ENCODE data around the gene DMBT1. TPM values are rescaled to one million over a fixed set of nuclear protein-coding genes. Genes with fewer than 3 reads are reported as not detected.

Gene DMBT1
- total RNA-seq, 6 experiments from 2014 or later: 0.06 to 0.20 TPM; not detected in 4

DNA sequence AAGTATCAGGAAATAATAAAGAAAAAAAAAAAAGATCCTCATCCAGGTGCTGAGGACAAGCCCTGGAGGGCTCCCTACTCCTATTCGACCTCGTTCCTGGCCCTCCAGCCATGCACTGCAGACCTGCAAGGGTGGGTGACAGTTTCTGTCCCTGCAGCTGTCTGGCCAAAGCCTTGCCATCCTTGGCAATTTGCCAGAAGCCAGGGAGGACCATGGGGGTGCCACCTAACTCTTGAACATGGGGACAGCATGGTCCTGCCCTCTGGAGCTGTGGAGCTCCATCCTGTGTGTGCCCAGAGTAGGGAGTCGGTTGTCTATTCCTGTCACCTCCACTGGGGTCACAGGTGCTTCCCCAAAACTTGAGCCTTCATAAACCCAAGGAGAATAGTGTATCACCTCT lies 27.8 kb downstream of the DMBT1 start:
- Histone ChIP-seq H3K27ac (no peak overlapping the region), H3K36me3 (no peaks in the 10 kb centered on the region), H3K27me3 (no peaks in the 10 kb centered on the region), H3K9me3 (no peaks in the 10 kb centered on the region), H3K4me3 (no peak overlapping the region), H3K4me1 (no peaks in the 10 kb centered on the region)
- DNase-seq (no peak), ATAC-seq (no peak)
- WGBS (ENCODE audit: insufficient coverage, low coverage, low lambda C conversion rate, missing lambda C conversion rate): 54% methylated on average over 2 of the region's 3 CpGs
- intact Hi-C loops (cut with DNase I): no loop called here
- TF ChIP-seq, protein P1, sequence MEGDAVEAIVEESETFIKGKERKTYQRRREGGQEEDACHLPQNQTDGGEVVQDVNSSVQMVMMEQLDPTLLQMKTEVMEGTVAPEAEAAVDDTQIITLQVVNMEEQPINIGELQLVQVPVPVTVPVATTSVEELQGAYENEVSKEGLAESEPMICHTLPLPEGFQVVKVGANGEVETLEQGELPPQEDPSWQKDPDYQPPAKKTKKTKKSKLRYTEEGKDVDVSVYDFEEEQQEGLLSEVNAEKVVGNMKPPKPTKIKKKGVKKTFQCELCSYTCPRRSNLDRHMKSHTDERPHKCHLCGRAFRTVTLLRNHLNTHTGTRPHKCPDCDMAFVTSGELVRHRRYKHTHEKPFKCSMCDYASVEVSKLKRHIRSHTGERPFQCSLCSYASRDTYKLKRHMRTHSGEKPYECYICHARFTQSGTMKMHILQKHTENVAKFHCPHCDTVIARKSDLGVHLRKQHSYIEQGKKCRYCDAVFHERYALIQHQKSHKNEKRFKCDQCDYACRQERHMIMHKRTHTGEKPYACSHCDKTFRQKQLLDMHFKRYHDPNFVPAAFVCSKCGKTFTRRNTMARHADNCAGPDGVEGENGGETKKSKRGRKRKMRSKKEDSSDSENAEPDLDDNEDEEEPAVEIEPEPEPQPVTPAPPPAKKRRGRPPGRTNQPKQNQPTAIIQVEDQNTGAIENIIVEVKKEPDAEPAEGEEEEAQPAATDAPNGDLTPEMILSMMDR (IDR thresholded peaks at IDR 0.05): no peak
- no peak for TF ChIP-seq POLR2A (IDR thresholded peaks at IDR 0.05)

DNA sequence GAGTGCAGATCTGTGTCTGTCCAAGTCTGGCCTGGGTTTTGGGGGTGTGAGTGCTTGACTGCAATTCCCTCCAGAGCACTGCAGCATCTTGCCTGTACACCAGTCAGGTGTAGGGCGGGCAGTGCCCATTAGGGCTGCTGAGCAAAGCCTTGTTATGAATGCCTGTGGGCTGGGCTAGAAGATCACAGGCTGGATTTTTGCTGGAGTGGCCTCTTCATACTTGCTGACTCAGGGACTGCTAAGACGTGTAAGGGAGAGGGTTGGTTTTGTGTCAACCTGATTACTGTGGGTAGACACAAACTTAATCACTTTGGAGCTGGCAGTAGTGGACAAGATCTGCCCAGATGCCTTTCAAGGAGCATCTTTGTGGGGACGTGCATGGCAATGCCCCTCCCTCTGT lies 29.6 kb downstream of the DMBT1 start:
- no peak for ATAC-seq
- Histone ChIP-seq H3K9me3 (no peaks in the 10 kb centered on the region), H3K27ac (no peak overlapping the region), H3K4me3 (no peak overlapping the region), H3K36me3 (no peaks in the 10 kb centered on the region), H3K4me1 (no peaks in the 10 kb centered on the region), H3K27me3 (no peaks in the 10 kb centered on the region)
- WGBS (ENCODE audit: insufficient coverage, low coverage, low lambda C conversion rate, missing lambda C conversion rate): no CpG with 5 or more reads among the region's 3 CpGs
- no peak for DNase-seq
- intact Hi-C loops (cut with DNase I): no loop called here
- TF ChIP-seq, protein P1 (IDR thresholded peaks at IDR 0.05): no peak
- TF ChIP-seq POLR2A (IDR thresholded peaks at IDR 0.05): no peak

GRCh38 chr10:122591736-122592135 lies 31.2 kb downstream of the DMBT1 start:
- WGBS (ENCODE audit: insufficient coverage, low coverage, low lambda C conversion rate, missing lambda C conversion rate): 58% methylated on average over 2 of the region's 3 CpGs
- intact Hi-C loops (cut with DNase I): no loop called here
- H3K9me3 ChIP-seq: no peaks in the 10 kb centered on the region
- ATAC-seq (no peak), DNase-seq (no peak)
- H3K4me1 ChIP-seq: no peaks in the 10 kb centered on the region
- H3K27ac ChIP-seq: no peak overlapping the region
- H3K36me3 ChIP-seq: no peaks in the 10 kb centered on the region
- TF ChIP-seq, protein P1 (IDR thresholded peaks at IDR 0.05): no peak
- TF ChIP-seq POLR2A (IDR thresholded peaks at IDR 0.05): no peak
- no peak overlapping the region for H3K4me3 ChIP-seq
- H3K27me3 ChIP-seq: no peaks in the 10 kb centered on the region

DNA sequence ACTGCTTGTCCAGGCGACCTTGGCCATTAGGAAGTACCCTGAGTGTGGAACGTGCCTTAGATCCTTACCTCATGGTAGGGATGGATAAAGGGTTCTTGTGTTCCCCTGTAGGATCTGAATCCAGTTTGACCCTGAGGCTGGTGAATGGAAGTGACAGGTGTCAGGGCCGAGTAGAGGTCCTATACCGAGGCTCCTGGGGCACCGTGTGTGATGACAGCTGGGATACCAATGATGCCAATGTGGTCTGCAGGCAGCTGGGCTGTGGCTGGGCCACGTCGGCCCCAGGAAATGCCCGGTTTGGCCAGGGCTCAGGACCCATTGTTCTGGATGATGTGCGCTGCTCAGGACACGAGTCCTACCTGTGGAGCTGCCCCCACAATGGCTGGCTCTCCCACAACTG lies 31.6 kb downstream of the DMBT1 start:
- WGBS (ENCODE audit: insufficient coverage, low coverage, low lambda C conversion rate, missing lambda C conversion rate): 51% methylated on average over 2 of the region's 10 CpGs
- Histone ChIP-seq H3K9me3 (no peaks in the 10 kb centered on the region), H3K36me3 (no peaks in the 10 kb centered on the region), H3K4me1 (no peaks in the 10 kb centered on the region), H3K27ac (no peak overlapping the region), H3K27me3 (no peaks in the 10 kb centered on the region), H3K4me3 (no peak overlapping the region)
- DNase-seq: no peak
- TF ChIP-seq POLR2A (IDR thresholded peaks at IDR 0.05): no peak
- TF ChIP-seq, protein P1 (IDR thresholded peaks at IDR 0.05): no peak
- ATAC-seq: no peak
- intact Hi-C loops (cut with DNase I): no loop called here

Data from right lobe of liver (tissue), 6 donors.